Activated CD4-positive, alpha-beta T cell treated with anti-CD3 and anti-CD28 coated beads, Interleukin-2, amount 50 U/mL, for 4 hours (primary cell): Measurements from ENCODE around the gene RSL24D1.

Source experiments
- DNase-seq, 2 experiments: peaks; one replicate each; pipeline ENCODE4 v3.0.0-alpha.2; 2020

RSL24D1 gene

GRCh38 chr15:55196458-55197361 is at the start of gene RSL24D1:
RSL24D1 (minus strand) TSS chr15:55196941; CDS start chr15:55196890, 51 bp downstream.
- DNase-seq: peak; percentile 95 to 96

DNA sequence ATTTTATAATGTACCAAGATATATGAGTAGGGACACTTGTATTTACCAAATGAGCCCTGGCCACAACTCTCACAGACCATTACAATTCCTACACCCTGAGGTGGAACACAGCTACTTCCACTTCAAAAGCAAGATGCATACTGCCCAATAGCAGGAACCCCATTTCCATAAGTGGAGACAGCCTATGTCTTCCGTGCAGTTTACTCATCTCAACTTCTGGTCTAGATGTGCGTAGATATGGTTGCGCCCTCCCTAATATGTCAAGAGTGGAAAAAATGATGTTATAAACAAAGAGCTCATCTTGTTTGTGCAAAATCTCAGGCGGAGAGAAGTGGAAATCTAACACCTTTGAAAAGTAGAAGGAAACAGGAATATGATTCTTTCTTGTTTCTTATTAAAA is 48.3 kb upstream of the RSL24D1 start:
- DNase-seq: no peak

DNA sequence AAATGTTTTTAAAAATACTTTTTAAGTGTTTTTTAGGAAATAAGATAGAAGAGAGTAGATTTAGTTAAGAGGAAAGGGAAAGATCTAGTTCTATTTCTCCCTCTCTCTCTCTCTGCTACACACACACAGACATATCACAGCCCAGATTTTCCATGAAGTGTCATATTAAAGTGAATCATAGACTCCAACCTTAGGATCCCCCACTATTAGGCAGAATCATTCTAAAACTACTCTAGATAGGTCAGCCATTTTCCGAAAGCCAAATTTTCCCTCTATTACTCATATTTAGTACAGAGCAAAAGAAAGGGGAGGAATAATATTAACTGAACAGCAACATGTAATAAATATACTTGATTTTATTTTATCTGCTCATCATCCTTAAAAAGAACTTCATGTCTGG is 45.1 kb upstream of the RSL24D1 start:
- no peak for DNase-seq

GRCh38 chr15:55241186-55241585 is 44.4 kb upstream of the RSL24D1 start:
- no peak for DNase-seq

- DNase-seq: no peak
These were observed 43.5 kb upstream of the RSL24D1 start for GRCh38 chr15:55240125-55240760.

DNA sequence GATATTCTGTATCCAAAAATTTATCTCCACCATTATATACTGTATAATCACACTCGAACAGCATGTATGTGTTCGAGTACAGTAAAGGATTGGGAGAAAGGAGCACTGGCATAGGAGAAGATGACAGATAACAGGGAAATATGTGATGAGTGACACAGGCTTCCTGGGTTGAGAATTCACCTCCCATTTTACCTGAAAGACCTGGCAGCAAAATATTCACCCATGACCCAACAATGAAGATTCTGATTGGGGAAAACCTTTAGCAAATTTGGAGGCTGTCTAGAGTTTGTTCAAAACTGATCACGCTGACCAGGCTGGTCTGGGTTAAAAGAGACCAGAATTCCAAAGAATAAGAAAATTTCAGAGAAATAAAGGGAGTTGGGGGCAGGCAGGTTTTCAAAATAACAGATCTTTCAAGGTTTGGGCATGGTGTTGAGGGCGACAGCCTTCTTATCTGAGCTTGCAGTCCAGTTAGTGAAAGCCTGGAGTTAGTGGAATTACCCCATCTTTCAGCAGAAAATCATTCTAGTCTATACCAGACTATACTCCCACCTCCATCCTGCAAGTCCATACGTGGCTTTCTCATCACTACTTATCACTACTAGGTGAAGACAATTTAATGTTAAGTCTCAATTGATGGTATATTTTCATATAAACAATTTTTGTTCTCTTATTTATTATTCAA is 42.8 kb upstream of the RSL24D1 start:
- no peak for DNase-seq

DNA sequence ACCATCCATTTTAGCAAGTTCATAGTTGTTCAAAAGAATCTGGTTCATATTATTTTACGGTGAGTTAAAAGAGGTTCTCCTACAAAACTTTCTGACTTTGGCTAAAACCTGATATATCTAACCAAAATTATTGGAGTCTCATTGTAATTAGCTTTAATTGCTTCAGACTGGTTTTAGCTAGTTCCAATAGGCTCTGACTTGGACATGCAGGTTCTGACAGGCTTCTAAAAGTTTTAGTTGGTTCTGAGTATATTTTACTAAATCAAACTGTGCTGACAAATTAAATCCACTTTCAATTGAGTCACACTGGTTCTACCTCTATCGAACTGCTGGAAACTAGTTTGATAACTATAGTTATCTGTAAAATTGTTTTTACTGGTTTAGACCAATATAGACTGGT is 42.1 kb upstream of the RSL24D1 start:
- no peak for DNase-seq

DNA sequence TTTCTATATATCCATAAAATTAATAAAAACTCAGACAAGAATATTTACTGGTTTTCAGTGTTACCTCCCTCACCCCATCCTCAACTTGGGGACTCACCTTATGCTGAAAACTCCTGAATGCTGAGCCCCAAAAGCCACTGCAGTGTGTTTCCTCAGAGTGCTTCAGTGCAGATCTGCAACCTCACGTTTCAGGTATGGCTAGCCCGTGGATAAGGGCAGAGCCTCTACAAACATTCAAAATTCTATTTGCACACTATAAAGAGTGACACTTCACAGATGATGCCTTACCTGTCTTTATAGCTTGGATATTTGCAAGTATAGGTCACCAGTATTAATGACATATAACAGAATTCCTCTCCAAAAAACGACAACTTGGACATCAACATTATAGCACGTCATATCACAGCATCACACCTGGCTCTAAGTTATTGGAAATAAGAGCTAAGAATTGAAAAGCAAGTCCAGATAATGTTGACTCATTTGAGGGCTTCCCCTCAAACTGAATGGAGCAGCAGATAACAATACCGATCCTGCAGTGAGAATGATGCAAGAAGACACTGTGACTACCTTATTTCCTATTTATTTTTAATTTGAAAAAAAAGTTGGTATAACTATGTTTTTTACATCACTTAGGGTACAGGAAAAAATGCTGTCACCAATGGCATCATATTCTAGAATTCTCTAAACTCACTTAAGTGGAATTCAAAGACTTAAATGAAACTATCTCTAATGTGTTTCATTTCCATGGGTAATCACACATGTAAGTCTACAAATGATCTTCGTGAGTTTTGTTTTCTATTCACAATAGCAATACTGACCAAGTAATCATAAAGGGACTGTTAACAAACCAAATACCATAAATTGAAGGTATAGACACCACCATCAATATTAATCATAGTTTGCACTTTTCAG is 40.7 kb upstream of the RSL24D1 start:
- no peak for DNase-seq

DNA sequence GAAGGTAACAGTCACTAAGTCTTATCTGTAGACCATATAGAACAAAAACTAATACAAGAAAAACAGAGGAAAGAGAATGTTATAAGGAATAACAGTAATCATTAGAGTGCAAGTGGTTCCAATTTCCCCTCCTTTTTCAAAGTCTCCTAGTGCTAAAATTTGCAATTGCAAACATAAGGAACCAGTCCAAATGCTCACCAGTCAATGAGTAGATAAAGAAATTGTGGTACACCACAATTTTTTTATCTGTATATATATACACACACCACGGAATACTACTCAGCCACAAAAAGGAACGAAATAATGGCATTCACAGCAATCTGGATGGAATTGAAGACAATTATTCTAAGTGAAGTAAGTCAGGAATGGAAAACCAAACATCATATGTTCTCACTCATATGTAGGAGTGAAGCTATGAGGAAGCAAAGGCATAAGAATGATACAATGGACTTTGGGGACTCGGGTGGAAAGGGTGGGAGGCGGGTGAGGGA is 38.9 kb upstream of the RSL24D1 start:
- DNase-seq: no peak

DNA sequence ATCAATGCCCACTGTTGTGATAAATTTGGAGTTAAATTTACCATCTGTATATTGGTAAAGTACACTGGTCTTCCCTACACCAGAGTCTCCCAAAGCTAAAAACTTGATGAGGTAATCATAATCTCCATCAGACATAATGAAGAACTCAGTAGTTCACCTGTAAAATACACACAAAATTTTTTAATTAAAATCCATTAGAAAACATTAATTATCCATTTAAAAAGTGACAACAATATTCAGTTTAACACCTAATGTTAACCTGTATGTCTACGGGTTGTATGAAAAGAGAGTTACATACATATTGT is 38.0 kb upstream of the RSL24D1 start:
- no peak for DNase-seq

GRCh38 chr15:55234104-55234799 is 37.5 kb upstream of the RSL24D1 start:
- DNase-seq: no peak

DNA sequence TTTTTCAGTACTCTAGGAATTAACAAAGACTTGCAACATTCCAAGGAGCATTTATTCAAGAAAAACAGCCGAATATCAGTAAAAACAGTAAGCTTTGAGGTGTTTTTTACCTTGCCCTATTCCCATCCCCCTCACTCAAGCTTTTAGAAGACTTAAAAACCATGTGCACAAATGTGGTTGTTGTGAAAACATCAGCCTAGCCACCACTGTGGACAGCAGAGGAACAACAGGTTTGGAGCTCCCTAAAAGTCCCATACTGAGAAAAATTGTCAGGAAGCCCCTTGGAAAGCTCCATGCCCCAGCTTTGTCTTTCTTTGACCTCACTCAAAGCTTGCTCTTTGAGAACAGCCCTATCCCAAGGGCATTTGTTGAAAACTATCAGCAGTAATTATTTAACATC is 34.7 kb upstream of the RSL24D1 start:
- DNase-seq: no peak

DNA sequence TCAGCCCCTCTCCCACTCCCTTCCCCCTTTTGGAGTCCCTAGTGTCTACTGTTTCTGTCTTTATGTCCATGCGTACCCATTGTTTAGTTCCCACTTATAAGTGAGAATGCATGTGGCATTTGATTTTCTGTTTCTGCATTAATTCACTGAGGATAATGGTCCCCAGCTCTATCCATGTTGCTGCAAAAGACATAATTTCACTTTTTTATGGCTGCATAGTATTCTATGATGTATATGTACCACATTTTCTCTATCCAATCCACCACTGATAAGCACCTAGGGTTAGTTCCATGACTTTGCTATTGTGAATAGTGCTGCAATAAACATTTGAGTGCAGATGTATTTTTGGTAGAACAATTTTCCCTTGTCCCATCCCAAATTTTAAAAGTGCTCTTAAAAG is 34.2 kb upstream of the RSL24D1 start:
- DNase-seq: no peak

DNA sequence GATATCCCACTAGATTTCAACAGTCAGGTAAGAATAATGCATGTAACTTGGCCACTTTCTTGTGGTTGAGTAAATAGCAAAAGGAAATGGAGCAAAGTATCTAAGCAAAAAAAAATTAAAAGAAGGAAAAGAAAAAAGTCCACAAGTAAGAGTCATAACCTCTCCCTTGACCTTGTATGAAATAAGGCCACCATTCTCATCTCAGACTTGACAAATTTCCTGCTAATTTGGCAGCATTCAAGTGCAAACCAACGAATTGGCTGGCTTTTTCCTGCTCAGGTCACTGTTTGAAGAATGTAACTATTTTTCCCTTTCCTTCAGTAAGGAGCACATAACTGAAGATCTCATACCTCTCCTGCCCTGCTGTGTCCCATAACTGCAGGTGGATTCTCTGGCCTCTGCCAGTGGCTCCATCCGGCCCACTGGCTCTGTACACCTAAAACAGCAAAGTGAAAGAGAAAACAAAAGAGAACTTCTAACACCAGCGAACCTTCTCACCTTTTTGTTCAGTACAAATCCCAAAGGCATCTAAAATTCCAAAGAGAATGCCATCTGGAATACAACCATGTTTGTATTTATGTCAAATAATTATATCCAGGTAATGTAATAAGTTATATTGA is 33.4 kb upstream of the RSL24D1 start:
- no peak for DNase-seq

GRCh38 chr15:55226127-55226526 is 29.4 kb upstream of the RSL24D1 start:
- no peak for DNase-seq

GRCh38 chr15:55224892-55225291 is 28.2 kb upstream of the RSL24D1 start:
- DNase-seq: no peak

GRCh38 chr15:55222588-55222987 is 25.8 kb upstream of the RSL24D1 start:
- no peak for DNase-seq

GRCh38 chr15:55221090-55222011 is 24.6 kb upstream of the RSL24D1 start:
- DNase-seq: no peak

DNA sequence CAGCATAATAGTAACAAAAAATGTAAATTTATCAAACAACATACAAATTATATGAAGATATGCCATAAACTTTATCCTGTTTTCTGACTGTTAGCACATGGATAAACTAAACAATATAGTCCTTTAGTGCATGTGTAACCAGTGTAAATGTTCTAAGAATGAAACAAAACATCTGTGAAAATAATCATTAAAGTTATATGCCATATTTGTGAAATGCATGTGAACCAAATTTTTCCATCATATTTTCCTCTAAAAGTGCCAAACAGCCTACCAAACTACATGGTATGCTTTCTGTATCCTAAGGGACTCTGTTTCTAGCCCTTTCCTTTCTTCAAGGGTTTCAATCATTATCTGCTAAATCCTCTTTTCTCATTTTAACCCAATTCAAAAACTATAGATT is 23.9 kb upstream of the RSL24D1 start:
- no peak for DNase-seq

DNA sequence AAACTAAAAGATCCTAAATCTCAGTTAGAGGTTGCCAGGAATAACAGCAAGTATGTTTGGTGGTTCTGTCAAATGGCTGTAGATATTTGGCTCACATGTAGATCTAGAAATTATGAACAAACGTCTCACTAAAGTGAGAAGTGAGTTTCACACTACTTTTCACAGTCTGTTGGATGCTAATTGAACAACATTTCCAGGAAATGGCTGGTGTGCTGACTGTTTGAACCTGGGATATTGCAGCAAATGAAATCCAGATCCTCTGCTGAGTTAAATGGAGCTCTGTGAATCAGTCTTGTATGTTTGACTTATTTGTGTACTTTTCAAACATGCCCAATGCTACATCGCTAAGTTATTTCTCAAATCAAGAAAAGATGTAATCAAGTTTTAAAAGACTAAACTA is 21.3 kb upstream of the RSL24D1 start:
- no peak for DNase-seq
